GM13976 (cell line): ENCODE results near the gene DCST2.

ENCODE experiments used
- DNase-seq: peaks from one replicate; pipeline ENCODE4 v3.0.0; 2012; ENCODE audit warnings: low spot score
- in situ Hi-C: fragments of 300-500 bp; cut with MboI; formaldehyde crosslinking; loops from one replicate; pipeline ENCODE4 v1.12.0; 2022; ENCODE audit warnings: low sequenced_read_pairs, mixed read lengths, inconsistent platforms; ENCODE audit not compliant: unreplicated experiment
- TF ChIP-seq, protein P1 (sequence below): IDR thresholded peaks from 2 replicates; pipeline ENCODE4 v1.5.1; 2012; ENCODE audit warnings: borderline replicate concordance, mild to moderate bottlenecking; ENCODE audit not compliant: insufficient read depth; ENCODE audit errors: extremely low read depth, missing control alignments, control extremely low read depth

Gene DCST2

DNA sequence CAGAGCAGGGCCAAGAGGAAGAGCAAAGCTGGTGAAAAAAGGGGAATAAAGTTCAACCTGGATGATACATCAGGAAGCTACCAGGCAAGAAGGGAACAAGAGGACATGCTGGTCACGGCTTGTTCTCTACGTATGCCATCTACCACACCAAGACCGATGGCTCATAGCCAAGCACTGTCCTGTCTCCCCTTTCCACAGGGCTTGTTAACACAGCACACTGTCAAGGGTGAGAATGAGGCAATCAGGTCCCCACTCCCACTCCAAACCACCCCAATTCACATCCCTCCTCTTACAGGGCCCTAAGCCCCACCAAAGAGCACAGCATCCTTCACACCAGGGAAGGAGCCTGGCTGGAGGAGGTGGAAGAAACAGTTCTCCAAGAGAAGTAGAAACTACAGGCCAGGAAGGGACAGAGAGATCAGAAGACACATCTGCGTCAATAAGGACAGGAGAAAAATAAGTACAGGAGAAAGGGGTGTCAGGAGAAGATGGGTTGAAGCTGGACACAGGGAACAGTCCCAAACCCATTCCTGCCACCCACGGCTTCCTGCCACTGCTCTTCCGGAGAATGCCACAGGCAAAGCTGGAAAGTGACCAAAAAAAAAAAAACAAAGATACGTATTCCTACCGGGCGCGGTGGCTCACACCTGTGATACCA lies 62.1 kb downstream of the DCST2 start:
- in situ Hi-C loops: no loop called here
- TF ChIP-seq, protein P1, sequence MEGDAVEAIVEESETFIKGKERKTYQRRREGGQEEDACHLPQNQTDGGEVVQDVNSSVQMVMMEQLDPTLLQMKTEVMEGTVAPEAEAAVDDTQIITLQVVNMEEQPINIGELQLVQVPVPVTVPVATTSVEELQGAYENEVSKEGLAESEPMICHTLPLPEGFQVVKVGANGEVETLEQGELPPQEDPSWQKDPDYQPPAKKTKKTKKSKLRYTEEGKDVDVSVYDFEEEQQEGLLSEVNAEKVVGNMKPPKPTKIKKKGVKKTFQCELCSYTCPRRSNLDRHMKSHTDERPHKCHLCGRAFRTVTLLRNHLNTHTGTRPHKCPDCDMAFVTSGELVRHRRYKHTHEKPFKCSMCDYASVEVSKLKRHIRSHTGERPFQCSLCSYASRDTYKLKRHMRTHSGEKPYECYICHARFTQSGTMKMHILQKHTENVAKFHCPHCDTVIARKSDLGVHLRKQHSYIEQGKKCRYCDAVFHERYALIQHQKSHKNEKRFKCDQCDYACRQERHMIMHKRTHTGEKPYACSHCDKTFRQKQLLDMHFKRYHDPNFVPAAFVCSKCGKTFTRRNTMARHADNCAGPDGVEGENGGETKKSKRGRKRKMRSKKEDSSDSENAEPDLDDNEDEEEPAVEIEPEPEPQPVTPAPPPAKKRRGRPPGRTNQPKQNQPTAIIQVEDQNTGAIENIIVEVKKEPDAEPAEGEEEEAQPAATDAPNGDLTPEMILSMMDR: no peak
- no peak for DNase-seq

DNA sequence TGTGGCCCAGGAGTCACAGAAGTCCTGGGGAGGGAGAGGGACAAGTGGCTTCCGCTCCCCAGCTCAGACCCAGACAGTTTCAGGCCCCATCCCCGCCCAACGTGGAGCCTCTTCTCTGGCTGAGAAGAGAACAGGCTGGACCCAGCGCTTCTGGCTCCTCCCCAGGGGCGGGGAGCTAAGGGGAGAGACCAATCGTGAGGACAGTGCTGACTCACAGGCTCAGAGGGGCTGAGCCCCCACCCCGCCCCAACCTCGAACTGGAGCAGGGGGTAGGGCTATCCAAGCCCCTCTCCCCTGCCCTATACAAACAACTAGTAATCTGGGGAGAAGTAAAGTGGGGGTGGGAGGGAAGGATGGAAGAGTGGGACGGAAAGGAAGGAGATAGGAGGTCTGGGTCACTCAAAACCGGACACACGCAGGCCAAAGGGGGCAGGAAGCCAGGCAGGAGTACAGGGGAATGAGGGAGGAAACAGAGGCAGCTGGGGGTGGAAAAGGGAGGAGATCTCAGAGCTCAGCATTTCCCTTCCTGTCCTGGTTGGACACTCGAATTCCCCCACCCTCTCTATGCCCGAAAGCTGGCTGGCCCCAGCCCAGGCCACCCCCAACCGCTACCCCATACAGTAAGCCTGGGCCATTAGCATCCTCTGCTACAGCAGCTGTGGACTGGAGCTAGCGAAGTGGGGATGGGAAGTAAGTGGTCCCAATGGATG lies 62.8 kb downstream of the DCST2 start, which contains the start of gene SHC1:
SHC1 (minus strand) TSS at position 117 of the 710 bp plus-strand sequence. CDS start 221 bp downstream, outside the sequence.
- DNase-seq: peak; percentile 85
- TF ChIP-seq, protein P1: no peak
- in situ Hi-C loops: no loop called here

DNA sequence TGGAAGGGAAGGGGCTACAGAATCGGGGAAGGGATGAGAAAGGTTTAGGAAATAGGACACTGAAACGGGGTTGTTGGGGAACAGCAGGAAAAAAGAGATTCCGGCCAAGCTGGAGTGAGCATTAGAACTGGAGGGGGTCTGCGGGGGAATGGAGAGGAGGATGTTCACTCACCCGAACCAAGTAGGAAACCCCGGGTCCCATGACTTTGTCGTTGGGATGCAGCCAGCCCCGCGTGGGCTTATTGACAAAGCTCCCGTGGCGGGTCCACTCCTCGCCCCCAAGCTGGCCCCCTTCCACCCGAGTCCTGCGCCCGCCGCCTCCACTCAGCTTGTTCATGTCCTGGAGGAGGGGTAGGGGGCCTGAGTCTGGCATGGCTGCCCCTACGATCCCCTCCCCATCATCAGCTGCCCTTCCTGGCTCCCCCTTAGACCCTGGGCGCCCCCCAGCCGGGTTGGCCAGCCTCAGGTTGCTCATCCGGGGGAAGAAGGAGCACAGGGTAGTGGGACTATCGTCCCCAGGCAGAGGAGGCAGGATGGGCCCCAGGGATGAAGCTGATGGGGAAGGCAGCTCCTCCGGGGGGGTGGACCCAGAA lies 63.6 kb downstream of the DCST2 start:
- in situ Hi-C loops: no loop called here

DNA sequence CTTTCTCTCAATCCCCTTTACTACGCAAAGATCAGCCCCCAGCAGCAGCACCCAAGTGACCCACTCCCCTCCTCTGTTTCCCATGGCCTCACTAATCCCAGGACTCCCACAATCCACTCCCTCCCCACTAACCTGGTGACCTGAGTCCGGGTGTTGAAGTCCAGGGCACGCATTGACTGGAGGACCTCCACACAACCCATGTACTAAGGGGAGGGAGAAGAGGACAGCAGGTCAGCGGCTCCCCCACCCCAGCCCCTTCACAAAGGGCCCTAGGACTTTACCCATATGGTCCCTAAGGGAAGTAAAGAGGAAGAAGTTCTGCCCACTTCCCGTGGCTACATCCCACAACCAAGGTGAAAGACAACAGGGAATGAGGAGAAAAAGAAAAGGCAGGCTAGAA lies 64.3 kb downstream of the DCST2 start:
- TF ChIP-seq, protein P1: no peak
- DNase-seq: no peak
- in situ Hi-C loops: no loop called here

More for the DNA sequence above, 63.6 kb downstream of the DCST2 start:
- TF ChIP-seq, protein P1: no peak
- DNase-seq: no peak

DNA sequence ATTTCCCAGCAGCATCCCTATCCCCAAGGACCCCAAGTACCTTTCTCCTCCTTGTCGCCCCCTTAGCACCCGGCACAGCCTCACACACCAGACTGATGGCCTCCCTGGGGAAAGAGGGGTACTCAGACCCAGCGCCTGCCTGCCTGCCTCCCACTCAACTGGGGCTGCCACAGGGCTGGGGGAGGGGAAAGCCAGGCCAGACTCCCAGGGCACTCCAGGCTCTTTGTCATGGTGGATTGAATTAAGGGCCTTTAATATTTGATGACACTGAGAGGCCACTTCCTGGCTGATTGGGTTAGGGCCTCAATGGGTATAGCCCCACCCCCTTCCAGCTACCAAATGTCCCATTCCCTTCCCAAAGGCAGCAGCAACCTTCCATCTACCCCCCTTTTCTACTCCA lies 64.8 kb downstream of the DCST2 start:
- DNase-seq: no peak
- in situ Hi-C loops: no loop called here
- TF ChIP-seq, protein P1: no peak
